ENCODE results near the gene ZNF407. TPM values are rescaled to one million over a fixed set of nuclear protein-coding genes. Genes with fewer than 3 reads are reported as not detected.

ZNF407 gene
- total and polyA plus RNA-seq, 2 donors from 2014 or later = 2.5 to 17.8 TPM

DNA sequence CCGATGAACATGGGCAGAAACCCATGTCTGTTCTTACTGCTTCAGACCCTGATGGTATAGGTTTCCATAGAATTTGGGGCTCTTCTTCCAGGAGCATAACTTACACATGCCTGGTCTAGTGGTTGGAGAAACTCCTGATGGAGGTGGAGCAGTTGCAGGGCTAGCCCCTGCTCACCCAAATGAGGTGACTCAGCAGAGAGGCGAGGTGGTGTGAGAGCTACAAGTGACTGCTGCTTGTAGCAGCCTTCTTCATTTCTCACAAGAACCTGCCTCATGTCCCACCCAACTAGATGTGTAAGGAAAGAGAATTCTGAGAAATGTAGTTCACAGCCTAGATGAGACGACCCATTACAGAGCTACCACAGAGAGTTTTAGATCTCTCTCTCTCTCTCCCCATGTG is 105.3 kb downstream of the ZNF407 start:
- intact Hi-C loops (cut with DNase I) = no loop called here
- H3K27ac ChIP-seq (ENCODE audit: low read depth in 2 of 2, low read length in 2 of 2) = no peak overlapping the region

DNA sequence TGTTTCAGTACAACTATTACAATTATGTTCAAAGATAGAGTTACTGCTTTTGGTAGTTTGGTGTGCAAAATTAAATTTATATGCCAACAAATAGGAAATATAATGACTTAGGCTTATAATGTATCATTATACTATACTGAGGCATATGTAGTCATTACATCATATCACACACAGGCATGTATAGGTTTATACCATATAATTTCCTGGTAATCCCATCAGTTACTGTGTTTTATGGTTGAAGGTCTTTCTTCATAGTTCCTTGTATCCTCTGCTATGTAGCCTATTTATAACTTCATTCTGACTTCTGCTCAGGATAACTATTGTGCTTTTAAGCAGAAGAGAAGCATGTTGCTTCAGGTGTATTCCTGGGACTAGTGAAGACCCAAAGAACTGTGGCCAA is 110.5 kb downstream of the ZNF407 start:
- Histone ChIP-seq H3K27me3 (ENCODE audit: control insufficient read depth, insufficient read depth, low read length) (no peaks in the 10 kb centered on the region), H3K36me3 (ENCODE audit: control insufficient read depth in 2 of 3, insufficient read depth in 3 of 3, low read length in 3 of 3) (no peaks in the 10 kb centered on the region), H3K27ac (ENCODE audit: low read depth in 2 of 2, low read length in 2 of 2) (no peak overlapping the region), H3K9ac (ENCODE audit: low read length in 3 of 3) (no peak overlapping the region), H3K9me3 (ENCODE audit: control insufficient read depth in 2 of 3, insufficient read depth in 1 of 3, low read length in 3 of 3) (no peaks in the 10 kb centered on the region), H3K4me3 (ENCODE audit: low read length in 3 of 3) (no peak overlapping the region), H3K4me1 (ENCODE audit: control insufficient read depth in 2 of 3, insufficient read depth in 2 of 3, low read depth in 1 of 3, low read length in 3 of 3) (no peaks in the 10 kb centered on the region)
- no peak for DNase-seq
- no peak for FAIRE-seq
- intact Hi-C loops (cut with DNase I) = no loop called here
- TF ChIP-seq, protein P1, sequence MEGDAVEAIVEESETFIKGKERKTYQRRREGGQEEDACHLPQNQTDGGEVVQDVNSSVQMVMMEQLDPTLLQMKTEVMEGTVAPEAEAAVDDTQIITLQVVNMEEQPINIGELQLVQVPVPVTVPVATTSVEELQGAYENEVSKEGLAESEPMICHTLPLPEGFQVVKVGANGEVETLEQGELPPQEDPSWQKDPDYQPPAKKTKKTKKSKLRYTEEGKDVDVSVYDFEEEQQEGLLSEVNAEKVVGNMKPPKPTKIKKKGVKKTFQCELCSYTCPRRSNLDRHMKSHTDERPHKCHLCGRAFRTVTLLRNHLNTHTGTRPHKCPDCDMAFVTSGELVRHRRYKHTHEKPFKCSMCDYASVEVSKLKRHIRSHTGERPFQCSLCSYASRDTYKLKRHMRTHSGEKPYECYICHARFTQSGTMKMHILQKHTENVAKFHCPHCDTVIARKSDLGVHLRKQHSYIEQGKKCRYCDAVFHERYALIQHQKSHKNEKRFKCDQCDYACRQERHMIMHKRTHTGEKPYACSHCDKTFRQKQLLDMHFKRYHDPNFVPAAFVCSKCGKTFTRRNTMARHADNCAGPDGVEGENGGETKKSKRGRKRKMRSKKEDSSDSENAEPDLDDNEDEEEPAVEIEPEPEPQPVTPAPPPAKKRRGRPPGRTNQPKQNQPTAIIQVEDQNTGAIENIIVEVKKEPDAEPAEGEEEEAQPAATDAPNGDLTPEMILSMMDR (IDR thresholded peaks at IDR 0.05; ENCODE audit: borderline replicate concordance, extremely low read depth, insufficient read depth) = no peak

More for the DNA sequence above, 105.3 kb downstream of the ZNF407 start:
- no peaks in the 10 kb centered on the region for H3K9me3 ChIP-seq (ENCODE audit: control insufficient read depth in 2 of 3, insufficient read depth in 1 of 3, low read length in 3 of 3)
- H3K36me3 ChIP-seq (ENCODE audit: control insufficient read depth in 2 of 3, insufficient read depth in 3 of 3, low read length in 3 of 3) = no peaks in the 10 kb centered on the region
- no peak overlapping the region for H3K9ac ChIP-seq (ENCODE audit: low read length in 3 of 3)
- H3K4me3 ChIP-seq (ENCODE audit: low read length in 3 of 3) = no peak overlapping the region
- FAIRE-seq (no peak), DNase-seq (no peak)
- H3K4me1 ChIP-seq (ENCODE audit: control insufficient read depth in 2 of 3, insufficient read depth in 2 of 3, low read depth in 1 of 3, low read length in 3 of 3) = peaks cover 0 to 5% (median 0%) of the 10 kb centered on the region in 3 donors
- TF ChIP-seq, protein P1 (IDR thresholded peaks at IDR 0.05; ENCODE audit: borderline replicate concordance, extremely low read depth, insufficient read depth) = no peak
- H3K27me3 ChIP-seq (ENCODE audit: control insufficient read depth, insufficient read depth, low read length) = no peaks in the 10 kb centered on the region

DNA sequence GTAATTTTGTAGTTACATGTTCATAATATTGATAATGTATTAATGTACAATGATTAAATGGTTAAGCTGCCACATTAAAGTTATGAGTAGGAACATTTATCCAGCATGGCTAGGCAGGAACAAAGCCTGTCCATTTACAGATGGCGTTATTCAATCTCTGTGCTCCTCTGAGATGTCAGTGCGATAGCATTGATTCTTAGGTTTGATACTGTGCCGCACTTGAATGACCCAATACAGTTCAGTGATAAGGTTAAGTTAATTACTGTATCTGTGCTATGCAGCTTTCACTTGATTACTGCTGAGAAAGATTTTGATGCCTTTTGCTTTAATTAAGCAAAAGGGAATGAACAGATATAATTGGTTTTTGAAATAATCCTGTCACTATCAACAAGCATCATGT is 111.8 kb downstream of the ZNF407 start:
- no peak overlapping the region for H3K9ac ChIP-seq (ENCODE audit: low read length in 3 of 3)
- H3K27ac ChIP-seq (ENCODE audit: low read depth in 2 of 2, low read length in 2 of 2) = no peak overlapping the region
- no peak overlapping the region for H3K4me3 ChIP-seq (ENCODE audit: low read length in 3 of 3)
- H3K36me3 ChIP-seq (ENCODE audit: control insufficient read depth in 2 of 3, insufficient read depth in 3 of 3, low read length in 3 of 3) = no peaks in the 10 kb centered on the region
- no peak for DNase-seq
- no peaks in the 10 kb centered on the region for H3K9me3 ChIP-seq (ENCODE audit: control insufficient read depth in 2 of 3, insufficient read depth in 1 of 3, low read length in 3 of 3)
- TF ChIP-seq, protein P1 (IDR thresholded peaks at IDR 0.05; ENCODE audit: borderline replicate concordance, extremely low read depth, insufficient read depth) = no peak
- H3K27me3 ChIP-seq (ENCODE audit: control insufficient read depth, insufficient read depth, low read length) = no peaks in the 10 kb centered on the region
- FAIRE-seq = no peak
- no peaks in the 10 kb centered on the region for H3K4me1 ChIP-seq (ENCODE audit: control insufficient read depth in 2 of 3, insufficient read depth in 2 of 3, low read depth in 1 of 3, low read length in 3 of 3)
- intact Hi-C loops (cut with DNase I) = no loop called here

DNA sequence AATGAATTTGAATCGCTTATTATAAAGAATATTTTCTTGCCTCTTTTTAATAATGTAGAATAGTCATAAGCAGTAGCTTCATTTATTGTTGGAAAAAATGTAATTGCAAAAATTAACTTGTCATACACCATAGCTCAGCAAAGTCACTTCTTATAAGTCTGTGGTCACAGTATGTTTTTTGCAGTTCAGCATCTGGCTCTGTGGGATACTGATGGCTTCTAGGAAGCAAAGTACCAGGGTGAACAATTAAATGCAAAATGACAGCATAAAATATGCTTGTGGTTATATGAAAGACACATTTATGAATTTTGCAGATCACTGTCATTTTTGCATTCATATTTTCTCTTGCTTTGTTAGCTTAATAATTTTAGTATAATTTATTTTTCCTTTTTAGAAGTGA is 116.5 kb downstream of the ZNF407 start:
- FAIRE-seq (no peak), DNase-seq (no peak)
- Histone ChIP-seq H3K27me3 (ENCODE audit: control insufficient read depth, insufficient read depth, low read length) (no peaks in the 10 kb centered on the region), H3K4me3 (ENCODE audit: low read length in 3 of 3) (no peak overlapping the region), H3K36me3 (ENCODE audit: control insufficient read depth in 2 of 3, insufficient read depth in 3 of 3, low read length in 3 of 3) (no peaks in the 10 kb centered on the region), H3K9ac (ENCODE audit: low read length in 3 of 3) (no peak overlapping the region), H3K27ac (ENCODE audit: low read depth in 2 of 2, low read length in 2 of 2) (no peak overlapping the region), H3K4me1 (ENCODE audit: control insufficient read depth in 2 of 3, insufficient read depth in 2 of 3, low read depth in 1 of 3, low read length in 3 of 3) (peaks cover 0 to 5% (median 2%) of the 10 kb centered on the region in 3 donors), H3K9me3 (ENCODE audit: control insufficient read depth in 2 of 3, insufficient read depth in 1 of 3, low read length in 3 of 3) (no peaks in the 10 kb centered on the region)
- intact Hi-C loops (cut with DNase I) = no loop called here
- TF ChIP-seq, protein P1 (IDR thresholded peaks at IDR 0.05; ENCODE audit: borderline replicate concordance, extremely low read depth, insufficient read depth) = no peak
